GM08714 (cell line): ENCODE measurements around the gene ZNF331.
"Not testable (repeated sequence)": the region's sequence is repeated elsewhere in the genome, so short reads cannot be mapped to it uniquely, and the experiment has no call there.

ENCODE experiments used
- H3K4me3 ChIP-seq: fragments of 200-500 bp; sonication (Bioruptor generic); 2 replicates; pipeline ENCODE4 v1.5.1; 2014; ENCODE audit warnings: mild to moderate bottlenecking, low read length, inconsistent platforms
- ZNF274 ChIP-seq: IDR thresholded peaks from 2 replicates; pipeline ENCODE4 v1.6.1; 2012; ENCODE audit warnings: mild to moderate bottlenecking, low read depth, low read length

The ZNF331 gene

GRCh38 chr19:53537521-53538377, at the start of gene ZNF331:
Gene ZNF331, plus strand, starts transcription at chr19:53538145. Its CDS starts 31,232 bp downstream, at chr19:53569377.
- no peak for TF ChIP-seq ZNF274
- H3K4me3 ChIP-seq = peak within 1 kb of the TSS; percentile 78

GRCh38 chr19:53492153-53492552, 45.8 kb upstream of the ZNF331 start:
- no peak overlapping the region for H3K4me3 ChIP-seq

GRCh38 chr19:53497311-53498023, 40.5 kb upstream of the ZNF331 start:
- H3K4me3 ChIP-seq = not testable (repeated sequence)

More at GRCh38 chr19:53492153-53492552, 45.8 kb upstream of the ZNF331 start:
- TF ChIP-seq ZNF274 = no peak

- not testable (repeated sequence) for H3K4me3 ChIP-seq
Observed at GRCh38 chr19:53498024-53498395, 39.9 kb upstream of the ZNF331 start.

GRCh38 chr19:53503151-53503550, 34.8 kb upstream of the ZNF331 start:
- H3K4me3 ChIP-seq = not testable (repeated sequence)

GRCh38 chr19:53503671-53504364, 34.1 kb upstream of the ZNF331 start:
- not testable (repeated sequence) for H3K4me3 ChIP-seq

GRCh38 chr19:53504365-53504703, 33.6 kb upstream of the ZNF331 start:
- H3K4me3 ChIP-seq = not testable (repeated sequence)

GRCh38 chr19:53504885-53505284, 33.1 kb upstream of the ZNF331 start:
- no peak for TF ChIP-seq ZNF274
- H3K4me3 ChIP-seq = no peak overlapping the region

- no peak overlapping the region for H3K4me3 ChIP-seq
- no peak for TF ChIP-seq ZNF274
Observed at GRCh38 chr19:53506728-53507127, 31.2 kb upstream of the ZNF331 start.

GRCh38 chr19:53507523-53508442, 30.2 kb upstream of the ZNF331 start:
- H3K4me3 ChIP-seq = no peak overlapping the region
- TF ChIP-seq ZNF274 = no peak

GRCh38 chr19:53509443-53509842, 28.5 kb upstream of the ZNF331 start:
- H3K4me3 ChIP-seq = no peak overlapping the region
- no peak for TF ChIP-seq ZNF274

GRCh38 chr19:53509845-53510244, 28.1 kb upstream of the ZNF331 start:
- no peak for TF ChIP-seq ZNF274
- no peak overlapping the region for H3K4me3 ChIP-seq

- no peak overlapping the region for H3K4me3 ChIP-seq
- no peak for TF ChIP-seq ZNF274
Observed at GRCh38 chr19:53511357-53511756, 26.6 kb upstream of the ZNF331 start.

GRCh38 chr19:53511933-53512374, 26.0 kb upstream of the ZNF331 start:
- TF ChIP-seq ZNF274 = no peak
- no peak overlapping the region for H3K4me3 ChIP-seq

GRCh38 chr19:53515047-53515446, 22.9 kb upstream of the ZNF331 start:
- not testable (repeated sequence) for H3K4me3 ChIP-seq
